ENCODE measurements around the gene HYAL4.

HYAL4 gene

GRCh38 chr7:123798532-123799188 is 46.3 kb upstream of the HYAL4 start:
- DNase-seq (ENCODE audit: low spot score) (no peak), ATAC-seq (ENCODE audit: low read depth) (peak; percentile 36)
- peak overlapping the region; percentile 41 for H3K27ac ChIP-seq (ENCODE audit: poor library complexity, severe bottlenecking)
- H3K4me1 ChIP-seq (ENCODE audit: insufficient read depth, poor library complexity, severe bottlenecking), result peaks cover 12% of the 10 kb centered on the region
- no peaks in the 10 kb centered on the region for H3K36me3 ChIP-seq (ENCODE audit: low read depth)
- H3K27me3 ChIP-seq (ENCODE audit: insufficient read depth, poor library complexity, severe bottlenecking), result no peaks in the 10 kb centered on the region
- H3K4me3 ChIP-seq (ENCODE audit: severe bottlenecking), result no peak overlapping the region
- no peaks in the 10 kb centered on the region for H3K9me3 ChIP-seq (ENCODE audit: severe bottlenecking)
- TF ChIP-seq CTCF (IDR thresholded peaks at IDR 0.05; ENCODE audit: poor library complexity, severe bottlenecking), result no peak

GRCh38 chr7:123802249-123802648 is 42.7 kb upstream of the HYAL4 start:
- no peak for ATAC-seq (ENCODE audit: low read depth)
- no peaks in the 10 kb centered on the region for H3K27me3 ChIP-seq (ENCODE audit: insufficient read depth, poor library complexity, severe bottlenecking)

GRCh38 chr7:123805287-123805686 is 39.7 kb upstream of the HYAL4 start:
- no peaks in the 10 kb centered on the region for H3K36me3 ChIP-seq (ENCODE audit: low read depth)
- H3K4me1 ChIP-seq (ENCODE audit: insufficient read depth, poor library complexity, severe bottlenecking), result no peaks in the 10 kb centered on the region
- DNase-seq (ENCODE audit: low spot score), result no peak
- H3K9me3 ChIP-seq (ENCODE audit: severe bottlenecking), result no peaks in the 10 kb centered on the region
- TF ChIP-seq CTCF (IDR thresholded peaks at IDR 0.05; ENCODE audit: poor library complexity, severe bottlenecking), result no peak
- no peak overlapping the region for H3K27ac ChIP-seq (ENCODE audit: poor library complexity, severe bottlenecking)
- H3K27me3 ChIP-seq (ENCODE audit: insufficient read depth, poor library complexity, severe bottlenecking), result no peaks in the 10 kb centered on the region
- H3K4me3 ChIP-seq (ENCODE audit: severe bottlenecking), result no peak overlapping the region
- no peak for ATAC-seq (ENCODE audit: low read depth)

More at GRCh38 chr7:123802249-123802648, 42.7 kb upstream of the HYAL4 start:
- TF ChIP-seq CTCF (IDR thresholded peaks at IDR 0.05; ENCODE audit: poor library complexity, severe bottlenecking), result no peak
- Histone ChIP-seq H3K4me3 (ENCODE audit: severe bottlenecking) (no peak overlapping the region), H3K27ac (ENCODE audit: poor library complexity, severe bottlenecking) (no peak overlapping the region), H3K36me3 (ENCODE audit: low read depth) (no peaks in the 10 kb centered on the region), H3K9me3 (ENCODE audit: severe bottlenecking) (no peaks in the 10 kb centered on the region), H3K4me1 (ENCODE audit: insufficient read depth, poor library complexity, severe bottlenecking) (peaks cover 11% of the 10 kb centered on the region)
- no peak for DNase-seq (ENCODE audit: low spot score)

- Histone ChIP-seq H3K9me3 (ENCODE audit: severe bottlenecking) (peaks cover 2% of the 10 kb centered on the region), H3K36me3 (ENCODE audit: low read depth) (no peaks in the 10 kb centered on the region), H3K4me3 (ENCODE audit: severe bottlenecking) (no peak overlapping the region), H3K27ac (ENCODE audit: poor library complexity, severe bottlenecking) (no peak overlapping the region), H3K27me3 (ENCODE audit: insufficient read depth, poor library complexity, severe bottlenecking) (no peaks in the 10 kb centered on the region), H3K4me1 (ENCODE audit: insufficient read depth, poor library complexity, severe bottlenecking) (peaks cover 3% of the 10 kb centered on the region)
- no peak for ATAC-seq (ENCODE audit: low read depth)
- no peak for TF ChIP-seq CTCF (IDR thresholded peaks at IDR 0.05; ENCODE audit: poor library complexity, severe bottlenecking)
- no peak for DNase-seq (ENCODE audit: low spot score)
These were observed 35.5 kb upstream of the HYAL4 start for GRCh38 chr7:123809471-123809870.

GRCh38 chr7:123811056-123811455 is 33.9 kb upstream of the HYAL4 start:
- no peak overlapping the region for H3K4me3 ChIP-seq (ENCODE audit: severe bottlenecking)
- TF ChIP-seq CTCF (IDR thresholded peaks at IDR 0.05; ENCODE audit: poor library complexity, severe bottlenecking), result no peak
- H3K36me3 ChIP-seq (ENCODE audit: low read depth), result no peaks in the 10 kb centered on the region
- ATAC-seq (ENCODE audit: low read depth) (peak; percentile 50; the same call in 1 of the 3 replicates), DNase-seq (ENCODE audit: low spot score) (no peak)
- no peaks in the 10 kb centered on the region for H3K27me3 ChIP-seq (ENCODE audit: insufficient read depth, poor library complexity, severe bottlenecking)
- H3K4me1 ChIP-seq (ENCODE audit: insufficient read depth, poor library complexity, severe bottlenecking), result peaks cover 3% of the 10 kb centered on the region
- H3K9me3 ChIP-seq (ENCODE audit: severe bottlenecking), result peaks cover 2% of the 10 kb centered on the region
- no peak overlapping the region for H3K27ac ChIP-seq (ENCODE audit: poor library complexity, severe bottlenecking)
